Esophagus muscularis mucosa (tissue), 3 donors: ENCODE data around the gene GAS1.

Experiments
- POLR2A ChIP-seq: fragments of 450-650 bp; IDR thresholded peaks from one replicate; pipeline ENCODE4 v1.6.1; 2017; ENCODE audit warnings: antibody characterized with exemption, moderate library complexity, mild to moderate bottlenecking, low read depth
- POLR2AphosphoS5 ChIP-seq, 2 donors: sonication (generic); formaldehyde crosslinking; IDR thresholded peaks; one replicate each; pipeline ENCODE4 v1.6.1; 2017; ENCODE audit warnings: antibody characterized with exemption in 2 of 2
- TF ChIP-seq, protein P1 (sequence below), 3 experiments: fragments of 200-600 bp in 2 of 3; fragments of 450-650 bp in 1 of 3; sonication (generic) in 2 of 3; IDR thresholded peaks; one replicate each; pipeline ENCODE4 v1.5.1; 2017 to 2019; ENCODE audit warnings: antibody characterized with exemption in 3 of 3, mild to moderate bottlenecking in 2 of 3, moderate library complexity in 1 of 3

DNA sequence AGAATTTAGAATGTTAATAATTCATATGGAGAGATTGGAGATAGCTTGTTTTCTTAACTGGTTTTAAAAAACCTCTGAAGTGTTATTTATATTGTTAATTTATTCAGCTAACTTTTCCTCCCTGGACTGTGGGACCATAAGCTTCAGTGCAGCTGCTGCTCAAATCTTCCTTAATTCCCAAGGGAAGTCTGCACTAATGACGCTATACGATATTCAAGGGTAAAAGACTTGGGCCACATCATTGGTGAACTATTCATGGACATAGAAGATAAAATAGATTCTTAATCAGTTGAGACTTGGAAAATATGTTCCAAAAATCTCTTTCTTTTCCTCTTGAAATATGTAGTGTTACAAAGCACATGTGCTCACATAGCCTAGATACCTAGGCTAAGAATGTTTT is 31.1 kb upstream of the GAS1 start:
- TF ChIP-seq, protein P1, sequence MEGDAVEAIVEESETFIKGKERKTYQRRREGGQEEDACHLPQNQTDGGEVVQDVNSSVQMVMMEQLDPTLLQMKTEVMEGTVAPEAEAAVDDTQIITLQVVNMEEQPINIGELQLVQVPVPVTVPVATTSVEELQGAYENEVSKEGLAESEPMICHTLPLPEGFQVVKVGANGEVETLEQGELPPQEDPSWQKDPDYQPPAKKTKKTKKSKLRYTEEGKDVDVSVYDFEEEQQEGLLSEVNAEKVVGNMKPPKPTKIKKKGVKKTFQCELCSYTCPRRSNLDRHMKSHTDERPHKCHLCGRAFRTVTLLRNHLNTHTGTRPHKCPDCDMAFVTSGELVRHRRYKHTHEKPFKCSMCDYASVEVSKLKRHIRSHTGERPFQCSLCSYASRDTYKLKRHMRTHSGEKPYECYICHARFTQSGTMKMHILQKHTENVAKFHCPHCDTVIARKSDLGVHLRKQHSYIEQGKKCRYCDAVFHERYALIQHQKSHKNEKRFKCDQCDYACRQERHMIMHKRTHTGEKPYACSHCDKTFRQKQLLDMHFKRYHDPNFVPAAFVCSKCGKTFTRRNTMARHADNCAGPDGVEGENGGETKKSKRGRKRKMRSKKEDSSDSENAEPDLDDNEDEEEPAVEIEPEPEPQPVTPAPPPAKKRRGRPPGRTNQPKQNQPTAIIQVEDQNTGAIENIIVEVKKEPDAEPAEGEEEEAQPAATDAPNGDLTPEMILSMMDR (IDR thresholded peaks at IDR 0.05), result no peak
- TF ChIP-seq POLR2AphosphoS5 (IDR thresholded peaks at IDR 0.05) (no peak), POLR2A (no peak)
